ENCODE measurements around the gene SLC7A11. TPM values are rescaled to one million over a fixed set of nuclear protein-coding genes. Genes with fewer than 3 reads are reported as not detected.

The SLC7A11 gene
- total RNA-seq, 1 donor, result 55.7 TPM

DNA sequence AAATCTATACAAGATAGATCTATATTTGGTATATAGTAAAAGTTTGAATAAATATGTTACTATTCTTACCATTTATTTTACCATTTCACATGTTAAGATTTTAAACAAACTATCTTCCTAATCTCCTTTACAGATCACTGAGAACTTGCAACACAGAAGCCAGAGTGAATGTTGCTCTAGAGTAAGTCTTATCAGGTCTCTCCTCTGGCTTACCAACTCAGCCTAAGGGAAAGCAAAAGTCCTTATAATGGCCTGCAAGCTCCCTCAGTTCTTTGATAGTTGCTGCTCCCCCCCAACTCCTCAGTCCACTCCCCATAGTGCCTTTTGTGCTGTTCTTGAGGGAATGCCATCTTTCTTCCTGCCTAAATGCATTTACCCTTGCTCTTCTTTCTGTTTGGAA lies 25.7 kb upstream of the SLC7A11 start:
- Histone ChIP-seq H3K36me3 (ENCODE audit: insufficient read depth, low read length) (no peaks in the 10 kb centered on the region), H3K79me2 (ENCODE audit: insufficient read depth, low read length) (no peaks in the 10 kb centered on the region), H3K4me3 (ENCODE audit: insufficient read depth, low read length) (no peak overlapping the region), H3K9me3 (ENCODE audit: low read depth, low read length) (no peaks in the 10 kb centered on the region), H3K27ac (ENCODE audit: low read depth, low read length) (no peak overlapping the region), H3K4me1 (ENCODE audit: insufficient read depth, low read length) (no peaks in the 10 kb centered on the region), H3K27me3 (ENCODE audit: insufficient read depth, low read length) (no peaks in the 10 kb centered on the region), H2AFZ (ENCODE audit: low read length) (peak overlapping the region; percentile 25), H4K20me1 (ENCODE audit: insufficient read depth, low read length) (no peaks in the 10 kb centered on the region), H3K4me2 (ENCODE audit: insufficient read depth, low read length) (no peak overlapping the region)
- DNase-seq (ENCODE audit: insufficient read length, low spot score, missing footprints), result no peak
- TF ChIP-seq, protein P1, sequence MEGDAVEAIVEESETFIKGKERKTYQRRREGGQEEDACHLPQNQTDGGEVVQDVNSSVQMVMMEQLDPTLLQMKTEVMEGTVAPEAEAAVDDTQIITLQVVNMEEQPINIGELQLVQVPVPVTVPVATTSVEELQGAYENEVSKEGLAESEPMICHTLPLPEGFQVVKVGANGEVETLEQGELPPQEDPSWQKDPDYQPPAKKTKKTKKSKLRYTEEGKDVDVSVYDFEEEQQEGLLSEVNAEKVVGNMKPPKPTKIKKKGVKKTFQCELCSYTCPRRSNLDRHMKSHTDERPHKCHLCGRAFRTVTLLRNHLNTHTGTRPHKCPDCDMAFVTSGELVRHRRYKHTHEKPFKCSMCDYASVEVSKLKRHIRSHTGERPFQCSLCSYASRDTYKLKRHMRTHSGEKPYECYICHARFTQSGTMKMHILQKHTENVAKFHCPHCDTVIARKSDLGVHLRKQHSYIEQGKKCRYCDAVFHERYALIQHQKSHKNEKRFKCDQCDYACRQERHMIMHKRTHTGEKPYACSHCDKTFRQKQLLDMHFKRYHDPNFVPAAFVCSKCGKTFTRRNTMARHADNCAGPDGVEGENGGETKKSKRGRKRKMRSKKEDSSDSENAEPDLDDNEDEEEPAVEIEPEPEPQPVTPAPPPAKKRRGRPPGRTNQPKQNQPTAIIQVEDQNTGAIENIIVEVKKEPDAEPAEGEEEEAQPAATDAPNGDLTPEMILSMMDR (IDR thresholded peaks at IDR 0.05; ENCODE audit: extremely low read depth, low read depth, low read length), result no peak

GRCh38 chr4:138266948-138267347 lies 24.8 kb upstream of the SLC7A11 start:
- Histone ChIP-seq H3K4me2 (ENCODE audit: insufficient read depth, low read length) (no peak overlapping the region), H3K36me3 (ENCODE audit: insufficient read depth, low read length) (no peaks in the 10 kb centered on the region), H3K4me1 (ENCODE audit: insufficient read depth, low read length) (no peaks in the 10 kb centered on the region), H3K9me3 (ENCODE audit: low read depth, low read length) (no peaks in the 10 kb centered on the region), H2AFZ (ENCODE audit: low read length) (no peak overlapping the region), H3K27ac (ENCODE audit: low read depth, low read length) (no peak overlapping the region), H3K4me3 (ENCODE audit: insufficient read depth, low read length) (no peak overlapping the region), H3K27me3 (ENCODE audit: insufficient read depth, low read length) (no peaks in the 10 kb centered on the region), H3K79me2 (ENCODE audit: insufficient read depth, low read length) (no peaks in the 10 kb centered on the region), H4K20me1 (ENCODE audit: insufficient read depth, low read length) (no peaks in the 10 kb centered on the region)
- DNase-seq (ENCODE audit: insufficient read length, low spot score, missing footprints), result no peak
- TF ChIP-seq, protein P1 (IDR thresholded peaks at IDR 0.05; ENCODE audit: extremely low read depth, low read depth, low read length), result no peak

DNA sequence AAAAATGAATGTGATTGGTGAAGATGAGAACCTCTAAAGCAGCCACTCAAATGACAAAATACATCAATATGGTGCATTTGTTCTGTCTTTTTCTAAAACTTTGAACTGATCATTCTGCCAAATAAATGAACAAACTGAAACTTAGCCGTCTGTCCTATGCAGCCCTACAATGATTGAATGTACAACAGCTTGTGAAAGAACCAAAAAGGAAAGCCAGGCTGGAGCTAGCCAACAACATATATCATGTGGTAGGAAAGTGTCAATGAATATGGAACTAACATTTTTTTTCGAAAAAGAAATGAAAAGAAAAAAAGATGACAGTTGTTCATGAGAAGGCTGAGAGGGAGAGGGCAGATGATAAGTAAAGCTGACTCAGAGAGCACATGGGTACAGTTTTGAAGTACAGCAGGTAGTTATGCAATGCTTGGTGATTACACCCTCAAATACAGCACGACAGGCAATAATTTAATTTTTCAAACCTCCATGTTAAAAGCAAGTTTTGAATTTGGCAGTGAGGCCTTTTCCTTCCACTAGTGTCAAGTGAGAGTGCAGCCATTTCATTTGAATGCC lies 21.2 kb upstream of the SLC7A11 start:
- H3K27me3 ChIP-seq (ENCODE audit: insufficient read depth, low read length), result no peaks in the 10 kb centered on the region
- TF ChIP-seq, protein P1 (IDR thresholded peaks at IDR 0.05; ENCODE audit: extremely low read depth, low read depth, low read length), result no peak

DNA sequence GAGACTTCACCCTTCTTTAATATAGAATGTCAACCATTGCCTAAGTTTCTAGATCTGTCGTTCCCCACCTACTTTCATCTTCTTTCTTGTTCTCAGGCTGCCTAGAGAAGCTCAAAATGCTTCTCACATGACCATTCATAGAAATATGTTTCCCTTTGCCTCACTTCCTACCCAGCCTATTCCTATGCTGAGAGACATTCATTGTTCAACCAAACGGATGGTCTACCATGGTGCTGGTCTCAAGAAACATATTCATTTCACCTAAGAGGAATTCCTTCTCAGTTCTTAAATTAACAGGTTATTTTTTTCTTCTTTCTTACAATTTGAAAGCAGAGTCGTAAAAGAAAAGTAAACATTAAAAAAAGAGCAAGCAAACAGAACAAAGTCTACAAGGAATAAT lies 20.3 kb upstream of the SLC7A11 start:
- no peaks in the 10 kb centered on the region for H3K36me3 ChIP-seq (ENCODE audit: insufficient read depth, low read length)
- no peak overlapping the region for H3K4me2 ChIP-seq (ENCODE audit: insufficient read depth, low read length)
- no peaks in the 10 kb centered on the region for H3K79me2 ChIP-seq (ENCODE audit: insufficient read depth, low read length)
- no peak overlapping the region for H2AFZ ChIP-seq (ENCODE audit: low read length)
- H3K27ac ChIP-seq (ENCODE audit: low read depth, low read length), result no peak overlapping the region
- TF ChIP-seq, protein P1 (IDR thresholded peaks at IDR 0.05; ENCODE audit: extremely low read depth, low read depth, low read length), result no peak
- H3K9me3 ChIP-seq (ENCODE audit: low read depth, low read length), result no peaks in the 10 kb centered on the region
- no peaks in the 10 kb centered on the region for H4K20me1 ChIP-seq (ENCODE audit: insufficient read depth, low read length)
- no peak for DNase-seq (ENCODE audit: insufficient read length, low spot score, missing footprints)
- H3K4me1 ChIP-seq (ENCODE audit: insufficient read depth, low read length), result peaks cover 5% of the 10 kb centered on the region
- H3K4me3 ChIP-seq (ENCODE audit: insufficient read depth, low read length), result no peak overlapping the region
- no peaks in the 10 kb centered on the region for H3K27me3 ChIP-seq (ENCODE audit: insufficient read depth, low read length)

More for the DNA sequence above, 21.2 kb upstream of the SLC7A11 start:
- no peak for DNase-seq (ENCODE audit: insufficient read length, low spot score, missing footprints)
- Histone ChIP-seq H3K9me3 (ENCODE audit: low read depth, low read length) (no peaks in the 10 kb centered on the region), H3K27ac (ENCODE audit: low read depth, low read length) (no peak overlapping the region), H2AFZ (ENCODE audit: low read length) (no peak overlapping the region), H4K20me1 (ENCODE audit: insufficient read depth, low read length) (no peaks in the 10 kb centered on the region), H3K36me3 (ENCODE audit: insufficient read depth, low read length) (no peaks in the 10 kb centered on the region), H3K4me2 (ENCODE audit: insufficient read depth, low read length) (peak overlapping the region; percentile 34), H3K4me3 (ENCODE audit: insufficient read depth, low read length) (no peak overlapping the region), H3K4me1 (ENCODE audit: insufficient read depth, low read length) (peaks cover 5% of the 10 kb centered on the region), H3K79me2 (ENCODE audit: insufficient read depth, low read length) (no peaks in the 10 kb centered on the region)
